HG03521 (cell line): ENCODE measurements around the gene HNRNPM.

Experiments
- ATAC-seq: cut with Tn5 transposase; IDR thresholded peaks from one replicate; pipeline ENCODE4 v1.9.1; 2021; ENCODE audit warnings: mild to moderate bottlenecking, moderate library complexity; ENCODE audit not compliant: unreplicated experiment

Gene HNRNPM

DNA sequence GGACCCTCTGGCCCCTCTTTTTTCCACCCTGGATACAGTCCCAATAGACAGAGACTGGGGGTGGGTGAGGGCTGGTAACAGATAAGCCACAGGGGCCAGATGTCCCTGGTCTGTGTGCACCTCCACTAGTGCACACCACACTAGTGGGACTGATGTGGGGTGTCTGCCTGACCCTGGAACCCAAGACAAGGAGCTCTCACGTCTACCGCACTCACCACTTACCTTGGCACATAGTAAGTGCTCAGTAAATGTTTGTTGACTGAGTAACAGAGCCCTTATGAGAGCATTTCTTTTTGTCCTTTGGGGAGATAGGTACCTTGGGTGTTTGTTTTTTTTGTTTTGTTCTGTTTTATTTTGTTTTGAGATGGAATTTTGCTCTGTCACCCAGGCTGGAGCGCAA is 92.3 kb downstream of the HNRNPM start:
- no peak for ATAC-seq
